GM11168 (cell line): ENCODE data around the gene GLTP.

Experiments
- in situ Hi-C: fragments of 300-500 bp; cut with MboI; formaldehyde crosslinking; loops from one replicate; pipeline ENCODE4 v1.12.0; 2022; ENCODE audit warnings: low sequenced_read_pairs; ENCODE audit not compliant: unreplicated experiment

GLTP gene

GRCh38 chr12:109827566-109828550 is 52.5 kb downstream of the GLTP start:
- in situ Hi-C loops = no loop called here

DNA sequence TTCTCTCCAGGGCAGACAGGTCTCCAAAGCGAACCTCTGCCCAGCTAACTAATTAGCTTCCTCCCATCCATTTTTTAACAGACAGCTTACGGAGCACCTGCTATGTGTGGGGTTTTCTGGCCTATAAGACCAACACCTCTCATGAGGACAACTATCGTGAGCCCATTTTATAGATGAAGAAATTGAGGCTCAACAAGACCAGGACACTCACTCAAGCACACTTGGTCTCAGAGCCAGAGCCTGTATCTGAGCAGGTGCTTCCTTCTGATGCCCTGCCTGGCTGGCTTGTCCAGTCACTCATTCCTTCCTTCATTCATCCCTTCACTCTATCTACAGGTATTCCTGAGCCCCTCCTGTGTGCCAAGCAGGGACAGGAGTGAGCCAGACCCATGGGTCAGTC is 53.3 kb downstream of the GLTP start:
- in situ Hi-C loops = no loop called here

DNA sequence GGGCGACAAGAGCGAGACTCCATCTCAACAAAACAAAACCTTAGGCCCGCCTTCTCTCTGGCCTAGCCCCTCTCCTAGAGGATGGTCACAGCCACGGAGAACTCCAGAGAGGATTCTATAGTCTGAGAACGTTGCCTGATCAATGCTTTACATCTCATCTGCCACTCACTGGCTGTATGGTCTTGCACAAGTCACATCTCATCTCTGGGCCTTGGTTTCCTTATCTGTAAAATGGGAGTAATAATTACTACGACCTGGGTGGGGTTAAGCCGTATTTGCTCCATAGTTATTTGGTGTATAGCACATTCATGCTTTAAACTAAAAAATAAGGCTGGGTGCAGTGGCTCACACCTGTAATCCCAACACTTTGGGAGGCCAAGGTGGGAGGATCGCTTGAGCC is 55.6 kb downstream of the GLTP start:
- in situ Hi-C loops = no loop called here

DNA sequence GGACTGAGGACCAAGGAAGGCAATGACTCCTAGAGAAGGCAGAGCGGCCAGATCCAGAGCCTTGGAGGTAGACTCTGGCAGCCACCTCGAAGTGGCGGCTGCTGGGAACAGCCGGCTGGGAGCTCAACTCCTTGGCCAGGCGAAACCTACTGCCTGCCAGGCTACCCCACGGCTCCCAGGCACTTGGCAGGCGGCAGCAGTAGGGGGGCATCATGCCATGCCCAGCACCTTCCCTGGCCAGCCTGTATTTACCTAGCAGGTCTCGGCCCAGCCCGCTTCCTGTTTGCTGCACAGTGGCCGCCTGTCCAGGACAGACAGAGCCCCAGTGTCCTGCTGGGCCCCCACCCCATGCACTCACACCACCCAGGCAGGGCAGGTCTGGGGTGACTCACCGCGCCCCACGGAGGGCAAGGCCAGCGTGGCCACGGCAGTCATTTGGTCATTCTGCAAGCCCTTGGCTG is 57.4 kb downstream of the GLTP start:
- in situ Hi-C loops = no loop called here

GRCh38 chr12:109822416-109822815 is 57.9 kb downstream of the GLTP start:
- in situ Hi-C loops = no loop called here

- in situ Hi-C loops = no loop called here
These were observed 58.4 kb downstream of the GLTP start for GRCh38 chr12:109821968-109822367.

- in situ Hi-C loops = no loop called here
These were observed 59.4 kb downstream of the GLTP start for GRCh38 chr12:109820816-109821381.

DNA sequence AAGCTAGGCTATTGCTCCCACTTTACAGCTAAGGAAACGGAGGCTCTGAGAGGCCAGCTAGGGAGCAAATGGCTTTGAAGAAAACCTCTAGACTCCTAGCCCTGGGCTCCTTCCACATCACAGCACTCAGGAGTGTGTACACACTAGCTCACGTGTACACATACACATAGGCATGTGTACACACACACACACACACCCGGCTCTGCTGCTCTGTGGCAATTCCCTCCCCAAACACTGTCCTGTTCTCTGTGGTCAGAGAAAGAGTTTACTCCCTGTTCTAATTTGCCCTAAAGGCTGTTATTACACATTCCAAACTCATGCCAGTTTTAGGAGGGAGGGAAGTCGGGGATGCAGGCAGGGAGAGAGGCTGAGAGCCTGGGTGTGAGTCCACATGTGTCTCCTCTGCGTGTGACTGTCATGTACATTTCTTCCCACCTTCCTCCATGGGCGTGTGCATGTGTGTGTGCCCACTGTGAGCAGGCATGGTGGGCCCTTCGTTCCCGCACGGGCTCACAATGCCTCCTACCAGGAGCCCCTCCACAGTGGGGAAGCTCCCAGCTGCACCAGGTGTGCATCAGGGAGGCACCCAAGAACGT is 61.3 kb downstream of the GLTP start:
- in situ Hi-C loops = no loop called here

DNA sequence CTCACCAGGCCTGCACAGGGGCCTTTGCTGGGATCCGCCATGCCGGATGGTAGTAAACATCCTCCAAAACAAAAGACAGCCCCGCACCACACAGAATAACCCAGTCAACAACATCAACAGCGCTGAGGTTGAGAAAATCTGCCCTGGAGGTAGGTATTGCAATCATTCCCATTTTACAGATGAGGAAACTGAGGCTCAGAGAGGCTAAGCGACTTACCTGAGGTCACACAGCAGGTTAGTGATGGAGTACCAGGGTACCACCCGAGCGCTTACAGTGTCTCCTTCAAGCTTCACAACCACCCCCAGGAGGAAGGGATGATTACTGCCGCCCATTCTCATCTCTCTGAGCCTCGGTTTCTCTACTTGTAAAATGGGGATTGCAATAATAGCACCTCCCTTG is 62.1 kb downstream of the GLTP start:
- in situ Hi-C loops = no loop called here

DNA sequence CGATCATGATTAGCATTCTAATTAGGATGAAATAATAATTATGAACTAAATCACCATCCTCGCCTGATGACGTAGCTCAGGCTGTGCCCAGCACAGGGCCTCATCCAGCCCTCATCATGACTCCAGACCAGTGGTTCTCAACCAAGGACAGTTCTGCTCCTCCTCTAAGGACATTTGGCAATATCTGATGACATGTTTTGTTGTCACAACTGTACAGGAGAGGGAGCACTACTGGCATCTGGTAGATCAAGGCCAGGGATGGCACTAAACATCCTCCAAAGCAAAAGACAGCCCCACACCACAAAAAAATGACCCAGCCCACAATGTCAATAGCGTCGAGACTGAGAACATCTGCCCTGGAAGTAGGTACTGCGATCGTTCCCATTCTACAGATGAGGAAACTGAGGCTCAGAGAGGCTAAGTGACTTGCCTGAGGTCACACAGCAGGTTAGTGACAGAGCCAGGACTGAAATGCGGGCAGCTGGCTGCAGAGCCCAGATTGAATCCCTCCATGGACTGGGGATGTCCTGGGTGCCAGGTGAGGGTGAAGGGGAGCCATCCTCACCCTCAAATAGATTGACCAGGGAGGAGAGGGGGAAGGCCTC is 62.6 kb downstream of the GLTP start:
- in situ Hi-C loops = no loop called here

GRCh38 chr12:109816870-109817269 is 63.5 kb downstream of the GLTP start:
- in situ Hi-C loops = no loop called here

DNA sequence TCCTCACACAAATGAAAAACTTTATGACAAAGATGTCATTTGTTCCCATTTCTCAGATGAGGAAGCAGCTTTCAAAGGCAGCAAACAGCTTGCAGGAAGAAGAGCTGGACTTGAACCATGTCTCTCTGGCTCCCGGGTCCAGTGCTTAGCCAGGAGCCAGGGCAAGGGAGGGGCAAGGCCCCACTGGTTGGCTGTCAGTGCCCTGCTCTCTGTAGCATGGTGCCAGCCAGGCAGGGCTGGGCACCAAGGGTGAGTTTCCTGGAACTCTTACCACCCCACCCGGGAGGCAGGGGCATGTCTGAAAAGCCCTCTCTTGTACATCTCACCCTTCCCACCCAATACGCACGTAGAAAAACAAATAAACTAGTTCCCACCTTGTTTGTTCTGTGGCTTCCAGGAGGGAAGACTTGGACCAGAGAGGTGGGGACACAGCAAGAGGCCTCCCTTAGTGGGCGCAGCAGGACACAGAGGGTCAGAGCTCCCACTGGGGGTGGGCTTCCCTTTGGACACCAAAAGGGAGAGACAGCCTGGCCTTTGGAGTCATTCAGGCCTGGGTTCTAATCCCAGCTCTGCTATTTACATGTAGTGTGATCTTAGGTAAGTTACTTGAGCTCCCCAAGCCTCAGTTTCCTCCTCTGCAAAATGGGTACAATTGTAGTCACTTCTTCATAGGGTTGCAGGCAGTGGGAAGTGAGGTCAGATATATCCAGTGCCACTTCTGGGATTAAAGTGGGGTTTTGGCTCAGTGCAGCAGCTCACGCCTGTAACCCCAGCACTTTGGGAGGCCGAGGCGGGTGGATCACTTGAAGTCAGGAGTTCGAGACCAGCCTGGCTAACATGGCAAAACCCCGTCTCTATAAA is 64.4 kb downstream of the GLTP start:
- in situ Hi-C loops = no loop called here

DNA sequence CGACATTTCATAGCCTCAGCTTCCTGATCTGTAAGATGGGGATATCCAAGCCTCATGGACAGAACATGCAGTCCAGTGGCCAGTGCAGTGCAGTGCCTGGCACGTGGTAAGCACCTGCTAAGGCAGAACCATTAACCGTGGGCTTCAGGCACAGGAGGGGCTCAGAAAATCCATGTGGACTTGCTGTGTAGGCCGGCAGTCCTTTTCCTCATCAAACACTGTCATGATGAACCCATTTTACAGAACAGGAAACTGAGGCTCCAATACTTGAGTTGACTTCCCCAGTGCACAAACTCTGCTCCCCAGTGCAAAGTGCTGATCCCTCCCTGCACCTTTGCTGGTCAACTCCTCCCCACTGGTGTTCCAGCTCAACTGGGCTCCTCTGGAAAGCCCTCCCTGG is 65.1 kb downstream of the GLTP start:
- in situ Hi-C loops = no loop called here

- in situ Hi-C loops = no loop called here
These were observed 65.7 kb downstream of the GLTP start for GRCh38 chr12:109814600-109815150.

DNA sequence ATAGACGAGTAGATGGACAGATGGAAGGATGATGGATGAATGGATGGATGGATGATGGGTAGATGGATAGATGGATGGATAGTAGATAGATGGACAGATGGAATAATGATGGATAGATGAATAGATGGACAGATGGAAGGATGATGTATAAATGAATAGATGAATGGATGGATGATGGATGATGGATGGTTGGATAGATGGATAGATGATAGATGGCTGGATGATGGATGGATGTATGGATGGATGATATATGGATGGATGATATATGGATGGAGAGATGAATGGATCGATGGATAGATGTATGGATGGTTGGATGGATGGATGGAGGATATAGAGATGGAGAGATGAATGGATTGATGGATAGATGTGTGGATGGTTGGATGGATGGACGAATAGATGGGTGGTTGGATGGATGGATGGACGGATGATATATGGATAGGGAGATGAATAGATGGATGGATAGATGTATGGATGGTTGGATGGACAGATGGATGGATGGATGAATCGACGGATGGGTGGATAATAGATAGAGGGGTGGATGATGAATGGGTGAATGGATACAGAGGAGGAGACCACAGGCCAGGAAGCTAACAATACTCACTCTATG is 66.4 kb downstream of the GLTP start:
- in situ Hi-C loops = no loop called here

DNA sequence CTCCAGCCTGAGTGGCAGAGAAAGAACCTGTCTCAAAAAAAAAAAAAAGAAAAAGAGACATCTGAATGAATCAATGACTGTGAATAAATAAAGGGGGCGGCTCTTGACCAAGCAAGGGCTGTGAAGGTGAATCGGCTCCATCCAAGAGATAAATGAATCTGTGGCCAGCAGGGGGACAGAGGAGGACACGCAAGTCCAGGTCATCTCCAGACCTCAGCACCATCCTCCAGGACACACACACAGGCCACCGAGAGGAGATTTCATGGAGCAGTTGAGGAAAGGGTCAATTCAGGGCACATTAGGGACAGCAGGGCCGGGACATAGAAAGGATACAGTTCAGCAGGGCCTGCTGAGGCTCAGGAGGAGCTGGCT is 68.7 kb downstream of the GLTP start:
- in situ Hi-C loops = no loop called here

DNA sequence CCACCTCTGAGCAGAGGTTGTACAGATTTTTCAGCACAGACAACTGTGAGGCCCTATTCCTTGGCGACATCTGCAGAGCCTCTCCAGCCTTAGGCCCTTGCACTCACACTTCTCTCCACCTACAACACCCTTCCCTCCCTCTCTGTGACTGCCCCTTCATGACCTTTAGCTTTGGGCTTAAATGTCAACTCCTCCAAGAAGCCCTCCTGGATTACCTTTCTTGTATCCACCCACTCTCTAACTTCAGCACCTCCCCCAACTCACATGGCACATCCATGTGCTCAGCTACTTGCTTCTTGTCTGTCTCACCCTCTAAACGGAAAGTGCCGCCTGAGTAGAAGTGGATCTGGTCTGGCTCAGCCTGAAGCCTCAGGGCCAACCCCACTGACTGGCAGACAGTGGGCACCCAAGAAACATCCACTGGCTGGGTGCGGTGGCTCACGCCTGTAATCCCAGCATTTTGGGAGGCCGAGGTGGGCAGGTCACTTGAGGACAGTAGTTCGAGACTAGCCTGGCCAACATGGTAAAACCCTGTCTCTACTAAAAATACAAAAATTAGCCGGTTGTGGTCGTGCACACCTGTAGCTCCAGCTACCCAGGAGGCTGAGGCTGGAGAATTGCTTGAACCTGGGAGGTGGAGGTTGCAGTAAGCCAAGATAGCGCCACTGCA is 69.3 kb downstream of the GLTP start:
- in situ Hi-C loops = no loop called here

GRCh38 chr12:109808876-109809646 is 71.3 kb downstream of the GLTP start:
- in situ Hi-C loops = no loop called here
